Measurements from ENCODE around the gene ZNF646.

The ZNF646 gene

DNA sequence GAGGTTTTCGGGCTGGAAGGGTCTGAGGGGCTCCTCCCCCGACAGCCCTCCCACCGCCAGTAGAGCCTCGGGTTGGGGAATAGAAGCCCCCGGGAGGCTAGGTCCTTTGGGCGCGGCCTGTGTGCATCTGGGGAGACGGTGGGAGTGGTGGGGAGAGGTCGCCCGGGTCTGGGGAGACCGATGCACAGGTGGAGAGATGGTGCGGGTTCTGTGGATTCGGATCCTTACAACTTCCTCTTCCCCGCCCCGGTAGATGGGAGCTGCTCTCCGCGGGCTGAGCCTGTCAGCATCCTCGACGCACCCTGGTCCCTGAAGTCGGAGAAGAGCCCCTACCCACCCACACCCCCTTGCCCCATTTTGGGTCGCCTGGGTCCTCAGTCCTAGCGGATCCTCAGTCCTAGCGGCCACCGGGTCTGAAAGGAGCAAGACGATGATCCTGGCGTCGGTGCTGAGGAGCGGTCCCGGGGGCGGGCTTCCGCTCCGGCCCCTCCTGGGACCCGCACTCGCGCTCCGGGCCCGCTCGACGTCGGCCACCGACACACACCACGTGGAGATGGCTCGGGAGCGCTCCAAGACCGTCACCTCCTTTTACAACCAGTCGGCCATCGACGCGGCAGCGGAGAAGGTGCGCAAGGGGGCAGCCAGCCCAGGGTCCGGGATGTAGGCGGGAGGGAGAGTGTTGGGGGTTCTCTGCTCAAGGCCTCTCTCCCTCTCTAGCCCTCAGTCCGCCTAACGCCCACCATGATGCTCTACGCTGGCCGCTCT lies 34.8 kb downstream of the ZNF646 start:
- FAIRE-seq: no peak

DNA sequence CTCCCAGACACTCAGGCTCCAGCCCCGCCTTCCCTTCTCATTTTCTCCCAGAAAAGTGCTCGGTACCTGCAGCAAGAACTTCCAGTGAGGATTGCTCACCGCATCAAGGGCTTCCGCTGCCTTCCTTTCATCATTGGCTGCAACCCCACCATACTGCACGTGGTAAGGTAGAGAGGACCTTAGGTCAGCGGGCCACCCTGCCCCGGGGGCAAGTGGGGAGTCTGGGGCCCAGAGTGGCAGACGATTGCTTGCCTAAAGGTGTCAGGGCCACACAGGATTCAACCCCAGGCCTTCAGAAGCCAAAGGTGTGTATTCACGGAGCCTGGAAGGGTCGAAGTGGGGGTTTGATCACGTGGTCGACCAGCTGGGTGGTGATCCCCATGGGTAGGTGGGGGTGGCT lies 35.4 kb downstream of the ZNF646 start:
- FAIRE-seq: no peak

DNA sequence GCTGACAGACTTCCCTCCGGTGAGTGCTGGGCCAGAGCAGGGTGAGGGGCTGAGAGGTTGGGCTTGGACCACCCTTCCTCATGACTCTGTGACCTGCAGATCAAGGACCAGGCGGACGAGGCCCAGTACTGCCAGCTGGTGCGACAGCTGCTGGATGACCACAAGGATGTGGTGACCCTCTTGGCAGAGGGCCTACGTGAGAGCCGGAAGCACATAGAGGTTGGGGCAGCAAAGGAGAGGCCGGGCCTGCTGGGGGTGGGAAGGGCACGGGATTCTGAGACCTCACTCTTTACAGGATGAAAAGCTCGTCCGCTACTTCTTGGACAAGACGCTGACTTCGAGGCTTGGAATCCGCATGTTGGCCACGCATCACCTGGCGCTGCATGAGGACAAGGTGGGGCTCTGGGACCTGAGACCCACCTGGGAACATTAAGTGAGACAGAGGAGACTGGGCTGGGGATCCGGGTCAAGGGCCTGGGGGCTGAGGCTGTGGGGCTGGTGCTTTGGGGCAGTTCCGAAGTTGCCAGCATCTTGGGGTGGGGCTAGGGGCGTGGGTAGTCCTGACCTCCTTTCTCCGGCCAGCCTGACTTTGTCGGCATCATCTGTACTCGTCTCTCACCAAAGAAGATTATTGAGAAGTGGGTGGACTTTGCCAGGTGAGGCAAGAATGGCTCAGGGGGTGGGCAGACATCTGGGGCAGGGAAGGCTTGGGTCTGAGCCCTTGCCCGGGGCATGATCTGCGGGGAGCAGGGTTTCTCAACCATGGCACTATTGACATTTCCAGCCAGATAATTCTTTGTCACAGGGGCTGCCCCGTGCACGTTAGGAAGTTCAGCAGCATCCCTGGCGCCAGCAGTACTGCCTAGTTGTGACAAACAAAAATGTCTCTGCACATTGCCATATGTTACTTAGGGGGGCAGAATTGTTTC lies 36.1 kb downstream of the ZNF646 start:
- FAIRE-seq: no peak

DNA sequence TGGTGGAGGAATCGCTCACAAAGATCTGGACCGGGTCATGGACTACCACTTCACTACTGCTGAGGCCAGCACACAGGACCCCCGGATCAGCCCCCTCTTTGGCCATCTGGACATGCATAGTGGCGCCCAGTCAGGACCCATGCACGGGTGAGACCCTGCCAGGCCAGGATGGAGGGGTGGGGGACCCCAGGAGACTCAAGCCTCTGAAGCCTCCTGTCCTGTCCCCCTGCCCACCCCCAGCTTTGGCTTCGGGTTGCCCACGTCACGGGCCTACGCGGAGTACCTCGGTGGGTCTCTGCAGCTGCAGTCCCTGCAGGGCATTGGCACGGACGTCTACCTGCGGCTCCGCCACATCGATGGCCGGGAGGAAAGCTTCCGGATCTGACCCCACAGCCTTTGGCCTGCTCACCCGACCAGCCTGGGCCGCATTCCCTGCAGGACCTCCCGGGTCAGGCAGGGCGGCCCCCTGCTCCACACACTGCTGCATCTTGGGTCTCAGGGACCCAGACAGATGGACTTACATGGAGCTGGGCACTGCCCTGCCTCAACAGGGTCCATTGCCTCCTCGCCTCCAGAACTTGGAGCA lies 37.8 kb downstream of the ZNF646 start:
- no peak for FAIRE-seq

DNA sequence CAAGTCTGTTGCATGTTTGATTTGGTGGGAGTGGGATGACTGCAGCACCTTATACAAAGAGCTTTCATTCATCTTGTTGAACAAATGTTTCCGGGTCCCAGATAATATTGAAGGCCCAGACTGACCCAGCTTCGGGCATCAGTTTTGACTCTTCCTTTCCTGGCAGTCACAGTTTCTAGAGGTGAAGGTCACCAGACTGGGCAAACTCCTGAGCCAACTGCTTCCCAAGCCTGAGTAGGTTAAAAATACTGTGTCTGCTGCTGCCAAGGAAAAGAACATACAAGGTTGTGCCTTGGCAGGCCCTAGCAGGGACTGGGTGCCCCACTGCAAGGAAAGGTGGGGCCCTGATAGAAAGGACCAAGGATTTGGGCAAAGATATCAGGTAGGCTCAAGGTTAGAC lies 38.5 kb downstream of the ZNF646 start:
- FAIRE-seq: no peak

DNA sequence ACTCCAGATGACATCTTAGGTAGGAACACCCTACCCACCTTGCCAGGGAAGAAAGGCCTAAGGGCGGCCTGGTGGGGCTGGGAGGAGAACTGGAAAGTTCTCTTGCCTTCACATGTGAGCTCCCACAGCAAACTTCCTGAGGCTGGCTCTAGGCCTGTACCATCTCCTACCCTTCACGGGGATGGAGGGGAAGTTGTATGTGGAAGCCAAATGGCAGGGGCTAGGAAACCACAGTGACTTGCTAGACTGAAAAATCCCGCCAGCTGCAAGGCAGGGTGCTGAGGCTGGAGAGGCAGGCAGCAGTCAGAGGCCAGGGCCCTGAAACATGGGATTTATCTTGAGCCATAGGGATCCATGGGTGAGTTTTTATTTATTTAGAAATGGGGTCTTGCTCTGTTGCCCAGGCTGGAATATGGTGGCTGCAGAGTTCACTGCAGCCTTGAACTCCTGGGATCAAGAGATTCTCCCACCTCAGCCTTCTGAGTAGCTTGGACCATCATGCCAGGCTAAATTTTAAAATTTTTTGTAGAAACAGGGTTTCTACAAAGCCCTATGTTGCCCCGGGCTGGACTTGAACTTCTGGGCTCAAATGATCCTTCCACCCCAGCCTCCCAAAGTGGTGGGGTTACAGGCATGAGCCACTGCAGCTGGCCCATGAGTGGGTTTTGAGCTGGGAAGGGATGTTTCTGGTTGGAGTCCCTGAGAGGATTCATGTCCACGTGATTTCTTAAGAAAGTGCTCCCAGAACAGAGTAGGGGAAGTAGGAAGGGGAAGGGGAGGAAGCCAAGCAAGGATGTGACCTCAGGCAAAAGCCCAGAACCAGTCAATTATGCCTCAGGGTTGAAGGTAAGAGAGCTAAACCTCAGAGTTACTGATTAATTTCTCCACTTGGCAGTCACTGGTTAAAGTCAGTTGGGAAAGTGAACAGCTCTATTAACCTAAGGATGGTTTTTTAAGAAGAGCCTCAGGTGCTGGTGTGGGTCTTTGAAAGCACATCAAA lies 39.2 kb downstream of the ZNF646 start:
- no peak for FAIRE-seq

DNA sequence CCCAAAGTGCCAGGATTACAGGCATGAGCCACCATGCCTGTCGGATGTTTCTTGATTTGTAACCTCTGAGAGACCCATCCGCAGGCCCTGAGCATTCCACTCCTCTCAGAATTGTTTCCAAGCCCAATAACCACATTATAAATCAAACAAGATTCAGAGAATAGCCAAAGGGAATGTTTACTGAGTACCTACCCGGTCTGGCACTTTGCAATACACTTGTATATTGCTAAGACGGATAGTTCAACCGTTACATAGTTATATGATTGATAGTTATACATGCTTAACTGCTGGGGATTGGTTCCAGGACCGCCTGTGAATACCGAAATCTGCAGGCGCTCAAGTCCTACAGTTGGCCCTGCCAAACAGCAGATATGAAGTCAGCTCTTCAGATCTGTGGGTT lies 40.2 kb downstream of the ZNF646 start:
- FAIRE-seq: no peak

DNA sequence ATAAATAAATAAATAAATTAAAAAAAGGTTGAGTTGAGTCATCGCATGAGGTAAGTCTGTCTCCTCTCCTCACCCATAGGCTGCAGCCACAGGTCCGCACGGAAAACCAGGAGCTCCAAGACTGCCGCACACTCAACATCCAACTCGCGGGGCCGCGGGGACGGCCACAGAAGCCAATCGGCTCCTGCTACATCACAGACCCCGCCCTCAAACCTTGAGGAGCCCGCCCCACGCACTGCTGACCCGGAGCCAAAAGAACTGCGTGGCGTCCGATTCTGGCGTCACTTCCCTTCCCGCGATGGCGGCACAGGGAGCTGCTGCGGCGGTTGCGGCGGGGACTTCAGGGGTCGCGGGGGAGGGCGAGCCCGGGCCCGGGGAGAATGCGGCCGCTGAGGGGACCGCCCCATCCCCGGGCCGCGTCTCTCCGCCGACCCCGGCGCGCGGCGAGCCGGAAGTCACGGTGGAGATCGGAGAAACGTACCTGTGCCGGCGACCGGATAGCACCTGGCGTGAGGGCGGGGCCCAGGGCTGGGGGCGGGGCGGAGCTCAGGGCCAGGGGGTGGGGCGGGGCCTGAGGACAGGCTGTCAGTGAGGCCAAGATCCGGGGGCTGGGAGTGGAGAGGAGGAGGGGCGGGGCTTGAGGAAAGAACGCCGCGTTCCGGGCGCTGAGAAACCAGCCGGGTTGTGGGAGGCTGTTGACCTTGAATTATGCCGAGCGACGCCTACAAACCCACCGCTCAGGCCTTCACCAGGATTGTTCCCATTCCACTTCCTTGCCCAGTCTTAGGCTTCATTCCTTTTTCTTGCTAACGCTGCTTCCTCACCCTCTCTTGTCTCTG lies 43.4 kb downstream of the ZNF646 start, which contains the start of gene KAT8:
Gene KAT8, plus strand, starts transcription at position 281 of the 839 bp plus-strand sequence. Its CDS starts 18 bp downstream, at position 299.
- FAIRE-seq: peak; percentile 88

DNA sequence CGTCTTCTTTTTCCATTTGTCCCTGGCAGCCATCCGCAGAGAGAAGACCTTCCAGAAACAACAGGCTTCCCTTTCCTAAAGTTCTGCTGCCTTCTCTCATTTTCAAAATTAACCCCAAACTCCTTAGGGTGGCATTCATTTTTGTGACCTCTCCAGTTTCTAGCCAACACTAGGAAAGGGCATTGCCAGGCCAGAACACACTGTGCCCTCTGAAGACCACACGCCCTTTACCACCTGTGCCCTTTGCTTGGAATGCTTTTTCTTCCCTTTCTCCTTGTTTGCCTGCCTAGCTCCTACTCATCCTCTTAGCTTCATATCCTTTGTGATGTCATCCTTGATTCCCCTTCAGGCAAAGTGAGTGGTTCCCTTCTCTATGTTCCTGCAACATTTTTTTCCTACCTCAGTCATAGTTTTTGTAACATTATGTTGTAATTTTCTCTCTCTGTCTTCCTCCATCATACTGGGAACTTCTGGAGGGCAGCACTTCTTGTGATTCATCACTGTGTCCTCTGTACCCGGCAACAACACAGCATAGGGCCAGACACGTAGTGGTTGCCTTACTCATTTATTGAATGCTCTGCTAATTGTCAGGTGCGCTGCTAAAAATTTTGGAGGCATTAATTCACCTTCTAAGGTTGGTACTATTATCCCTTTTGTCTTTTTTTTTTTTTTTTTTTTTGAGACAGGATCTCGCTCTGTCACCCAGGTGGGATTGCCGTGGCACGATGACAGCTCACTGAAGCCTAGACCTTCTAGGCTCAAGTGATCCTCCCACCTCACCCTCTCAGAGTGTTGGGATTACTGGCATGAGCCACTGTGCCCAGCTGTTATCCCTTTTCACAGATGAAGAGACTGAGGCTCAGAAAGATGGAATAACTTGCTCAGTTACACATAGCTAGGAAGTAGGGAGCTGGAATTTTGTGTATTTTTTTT lies 44.3 kb downstream of the ZNF646 start:
- no peak for FAIRE-seq

DNA sequence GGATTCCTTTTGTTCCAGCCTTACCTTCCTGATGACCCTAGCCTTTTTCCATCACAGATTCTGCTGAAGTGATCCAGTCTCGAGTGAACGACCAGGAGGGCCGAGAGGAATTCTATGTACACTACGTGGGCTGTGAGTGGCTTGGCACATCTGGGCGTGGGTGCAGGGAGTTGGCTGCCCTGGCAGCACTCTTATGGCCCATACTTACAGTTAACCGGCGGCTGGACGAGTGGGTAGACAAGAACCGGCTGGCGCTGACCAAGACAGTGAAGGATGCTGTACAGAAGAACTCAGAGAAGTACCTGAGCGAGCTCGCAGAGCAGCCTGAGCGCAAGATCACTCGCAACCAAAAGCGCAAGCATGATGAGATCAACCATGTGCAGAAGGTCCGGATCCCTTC lies 45.9 kb downstream of the ZNF646 start:
- FAIRE-seq: no peak

DNA sequence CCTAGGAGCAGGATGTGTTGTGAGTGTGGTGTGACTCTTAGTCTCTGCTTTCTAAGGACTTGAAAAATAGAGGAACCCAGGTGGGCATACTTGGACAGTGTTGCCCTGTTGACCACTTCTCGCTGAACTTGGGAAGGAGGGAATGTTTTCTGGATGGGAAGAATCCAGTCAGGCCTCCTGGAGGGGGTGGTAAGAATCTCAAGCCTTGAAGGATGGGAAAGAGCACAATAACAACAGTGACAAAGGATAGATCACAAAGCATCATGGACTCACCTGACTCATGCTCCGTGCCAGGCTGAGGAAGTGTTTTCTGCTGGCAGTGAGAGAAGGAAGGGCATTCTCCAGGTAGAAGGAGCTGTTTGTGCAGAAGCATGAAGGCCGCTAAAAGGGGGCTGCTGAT lies 51.6 kb downstream of the ZNF646 start:
- FAIRE-seq: no peak

DNA sequence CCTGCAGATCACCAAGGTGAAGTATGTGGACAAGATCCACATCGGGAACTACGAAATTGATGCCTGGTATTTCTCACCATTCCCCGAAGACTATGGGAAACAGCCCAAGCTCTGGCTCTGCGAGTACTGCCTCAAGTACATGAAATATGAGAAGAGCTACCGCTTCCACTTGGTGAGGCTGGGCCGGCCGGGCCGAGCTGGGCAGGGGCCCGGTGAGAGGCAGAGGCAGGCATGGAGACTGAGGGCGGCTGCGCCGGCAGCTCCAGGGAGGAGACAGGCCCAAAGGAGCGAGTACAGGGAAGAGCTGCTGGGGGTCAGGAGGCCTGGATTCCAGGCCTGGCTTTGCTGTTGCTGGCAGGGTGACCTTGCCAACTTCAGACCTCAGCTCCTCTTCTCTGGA lies 53.0 kb downstream of the ZNF646 start:
- FAIRE-seq: no peak

DNA sequence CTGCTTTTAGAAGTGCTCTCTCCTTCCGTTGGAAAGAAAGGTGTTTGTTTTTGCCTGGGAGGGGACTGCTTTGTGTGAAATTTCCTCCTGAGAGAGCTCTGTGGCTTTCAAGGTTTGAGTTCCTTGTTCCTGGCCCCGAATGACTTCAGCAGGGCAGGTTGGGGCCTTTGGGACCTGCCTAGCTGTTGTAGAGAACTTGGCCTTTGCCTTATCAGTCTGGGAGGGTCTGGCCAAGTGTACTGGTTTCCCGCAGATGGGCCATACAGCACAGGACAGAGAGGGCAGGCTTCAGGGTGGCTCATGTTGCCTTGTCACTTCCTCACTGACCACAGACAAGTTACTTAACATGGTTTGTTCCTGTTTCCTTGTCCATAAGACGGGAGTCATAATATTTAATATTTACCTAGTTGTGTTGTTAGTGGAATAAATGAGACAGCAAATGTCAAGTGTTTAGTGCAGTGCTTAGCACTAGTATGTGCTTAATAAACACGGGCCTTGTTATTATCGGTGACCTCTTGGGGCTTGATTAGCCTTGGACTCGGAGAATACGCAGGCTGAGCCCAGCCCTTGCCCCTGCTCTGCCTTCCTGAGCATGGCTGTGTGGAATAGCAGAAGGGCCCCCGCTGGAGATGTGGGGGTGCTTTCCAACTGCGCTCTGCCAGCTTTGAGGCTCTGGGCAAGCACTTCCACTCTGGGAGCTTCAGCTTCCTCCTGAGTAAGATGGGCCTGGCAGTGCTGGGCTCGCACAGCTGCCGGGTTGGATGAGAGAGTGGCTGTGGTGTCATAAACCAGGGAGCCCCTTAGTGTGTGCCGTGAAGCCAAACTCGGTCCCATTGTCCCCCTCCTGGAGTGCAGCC lies 54.7 kb downstream of the ZNF646 start:
- FAIRE-seq: no peak

DNA sequence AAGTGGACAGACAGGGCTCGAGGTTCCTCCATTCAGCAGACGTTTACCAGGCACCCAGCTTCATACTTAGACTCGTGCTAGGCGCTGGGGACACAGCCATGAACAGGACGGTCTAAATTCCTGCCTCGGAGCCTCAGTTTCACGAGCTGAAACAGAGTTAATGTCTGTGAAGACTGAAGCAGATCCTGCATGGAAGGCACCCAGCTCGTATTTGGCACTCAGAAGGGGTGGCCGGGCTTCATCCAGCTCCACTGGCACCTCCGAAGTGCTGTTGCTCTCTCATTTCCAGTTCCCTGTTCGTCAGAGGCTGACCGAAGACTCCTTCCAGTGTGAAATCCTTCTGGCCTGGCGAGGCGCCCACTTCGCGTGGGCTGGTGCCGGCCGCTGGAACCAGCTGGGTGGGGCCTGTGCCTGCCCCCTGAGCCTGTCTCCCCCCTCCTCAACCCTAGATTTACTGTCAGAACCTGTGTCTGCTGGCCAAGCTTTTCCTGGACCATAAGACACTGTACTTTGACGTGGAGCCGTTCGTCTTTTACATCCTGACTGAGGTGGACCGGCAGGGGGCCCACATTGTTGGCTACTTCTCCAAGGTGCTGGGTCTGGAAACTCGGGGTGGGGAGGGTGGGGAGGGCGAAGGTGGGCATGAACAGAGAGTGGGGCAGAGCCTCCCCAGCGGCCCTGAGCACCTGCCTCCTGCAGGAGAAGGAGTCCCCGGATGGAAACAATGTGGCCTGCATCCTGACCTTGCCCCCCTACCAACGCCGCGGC lies 55.5 kb downstream of the ZNF646 start:
- no peak for FAIRE-seq

DNA sequence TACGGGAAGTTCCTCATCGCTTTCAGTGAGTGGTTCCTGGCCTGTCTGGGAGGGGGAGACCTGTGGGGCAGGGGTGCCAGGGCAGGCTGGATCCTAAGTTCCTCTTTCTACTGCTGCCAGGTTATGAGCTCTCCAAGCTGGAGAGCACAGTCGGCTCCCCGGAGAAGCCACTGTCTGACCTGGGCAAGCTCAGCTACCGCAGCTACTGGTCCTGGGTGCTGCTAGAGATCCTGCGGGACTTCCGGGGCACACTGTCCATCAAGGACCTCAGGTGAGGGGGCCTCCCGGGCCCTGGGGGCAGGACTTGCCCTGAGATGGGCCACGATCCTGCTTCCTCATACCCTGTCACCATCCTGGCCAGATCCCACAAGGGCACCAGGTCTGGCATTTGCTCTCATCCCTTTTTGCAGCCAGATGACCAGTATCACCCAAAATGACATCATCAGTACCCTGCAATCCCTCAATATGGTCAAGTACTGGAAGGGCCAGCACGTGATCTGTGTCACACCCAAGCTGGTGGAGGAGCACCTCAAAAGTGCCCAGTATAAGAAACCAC lies 56.2 kb downstream of the ZNF646 start:
- no peak for FAIRE-seq

DNA sequence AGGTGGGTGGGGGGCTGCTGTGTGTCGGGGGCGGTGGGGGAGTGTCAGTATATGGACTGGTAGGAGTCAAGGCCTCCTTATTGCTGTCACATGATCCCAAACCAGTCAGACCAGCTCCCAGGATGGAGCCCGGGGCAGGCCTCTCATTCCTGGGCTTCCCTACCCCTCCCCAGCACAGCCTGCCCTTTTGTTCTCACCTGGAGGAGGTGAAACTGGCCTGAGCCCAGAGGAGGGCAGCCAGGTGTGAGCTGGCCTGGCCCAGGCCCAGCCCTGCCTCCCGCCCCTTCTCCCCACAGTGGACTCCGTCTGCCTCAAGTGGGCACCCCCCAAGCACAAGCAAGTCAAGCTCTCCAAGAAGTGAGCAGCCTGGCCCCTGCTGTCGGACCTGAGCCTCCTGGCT lies 56.7 kb downstream of the ZNF646 start:
- FAIRE-seq: no peak

DNA sequence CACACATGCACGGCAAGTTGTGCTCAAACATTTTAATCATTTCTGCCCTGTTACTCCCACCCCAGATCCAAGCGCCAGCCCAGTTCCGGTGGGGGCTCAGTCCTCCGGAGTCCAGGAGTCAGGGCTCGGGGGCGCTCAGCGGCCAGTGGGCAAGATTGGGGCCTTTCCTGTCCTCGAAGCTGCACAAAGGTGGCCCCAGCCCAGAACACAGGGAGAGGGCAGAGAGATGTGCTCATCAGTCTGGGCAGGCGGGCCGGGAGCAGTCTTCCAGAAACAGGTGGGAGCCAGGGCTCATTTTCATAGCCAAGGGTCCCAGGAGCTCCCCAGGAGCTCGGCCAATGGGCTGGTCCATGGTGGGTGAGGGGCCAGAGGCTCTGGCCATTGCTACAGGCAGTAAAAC lies 57.2 kb downstream of the ZNF646 start:
- FAIRE-seq: no peak

DNA sequence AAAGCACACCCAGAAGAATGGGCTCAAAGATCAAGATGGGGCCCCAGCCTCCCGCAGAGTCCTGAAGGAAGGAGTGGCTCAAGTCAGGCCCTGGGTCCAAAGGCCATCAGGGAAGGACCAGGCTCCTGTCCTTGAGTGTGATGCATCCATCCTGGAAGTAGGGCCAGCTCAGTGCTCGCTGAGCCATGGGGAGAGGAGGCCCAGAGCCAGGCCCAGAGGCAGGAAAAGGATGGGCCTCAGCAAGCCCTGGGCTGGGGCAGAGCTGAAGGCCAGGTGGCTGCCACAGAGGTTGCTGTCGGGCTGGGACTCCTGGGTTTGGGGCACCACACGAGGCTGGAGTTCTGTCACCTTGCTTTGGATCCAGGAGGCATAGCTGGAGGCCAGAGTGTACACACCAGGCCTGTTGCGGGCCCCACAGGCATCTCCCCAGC lies 57.6 kb downstream of the ZNF646 start:
- no peak for FAIRE-seq
